Putamen (tissue), 1 donor: Measurements from ENCODE around the gene IGFALS.

Source experiments
- DNase-seq: peaks from one replicate; pipeline ENCODE4 v3.0.0-alpha.2; 2016; ENCODE audit warnings: low spot score

IGFALS gene

DNA sequence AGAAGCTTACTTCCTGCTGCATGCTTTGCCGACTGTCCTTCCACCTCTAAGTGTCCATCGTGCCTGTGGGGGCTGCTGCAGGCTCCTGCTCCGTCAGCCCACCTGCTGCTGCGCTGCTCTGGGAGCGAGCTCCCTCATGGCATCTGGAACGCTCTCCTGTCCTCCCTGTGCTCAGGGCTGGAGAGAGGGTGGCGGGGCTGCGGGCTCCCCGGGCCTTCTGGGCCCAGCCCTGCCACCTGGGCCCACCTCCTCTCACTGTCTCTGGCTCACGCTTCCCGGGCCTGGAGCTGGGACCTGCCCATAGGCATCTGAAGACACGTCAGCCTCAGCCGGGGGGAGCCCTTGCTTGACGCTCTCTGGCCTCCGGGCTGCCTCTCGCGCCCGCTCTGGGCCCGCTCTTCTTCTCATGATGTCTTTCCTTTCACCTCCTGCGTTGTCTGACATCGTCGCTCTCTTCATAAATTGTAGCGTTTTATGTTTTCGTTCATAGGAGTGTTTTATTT, 49.1 kb downstream of the IGFALS start:
- no peak for DNase-seq

DNA sequence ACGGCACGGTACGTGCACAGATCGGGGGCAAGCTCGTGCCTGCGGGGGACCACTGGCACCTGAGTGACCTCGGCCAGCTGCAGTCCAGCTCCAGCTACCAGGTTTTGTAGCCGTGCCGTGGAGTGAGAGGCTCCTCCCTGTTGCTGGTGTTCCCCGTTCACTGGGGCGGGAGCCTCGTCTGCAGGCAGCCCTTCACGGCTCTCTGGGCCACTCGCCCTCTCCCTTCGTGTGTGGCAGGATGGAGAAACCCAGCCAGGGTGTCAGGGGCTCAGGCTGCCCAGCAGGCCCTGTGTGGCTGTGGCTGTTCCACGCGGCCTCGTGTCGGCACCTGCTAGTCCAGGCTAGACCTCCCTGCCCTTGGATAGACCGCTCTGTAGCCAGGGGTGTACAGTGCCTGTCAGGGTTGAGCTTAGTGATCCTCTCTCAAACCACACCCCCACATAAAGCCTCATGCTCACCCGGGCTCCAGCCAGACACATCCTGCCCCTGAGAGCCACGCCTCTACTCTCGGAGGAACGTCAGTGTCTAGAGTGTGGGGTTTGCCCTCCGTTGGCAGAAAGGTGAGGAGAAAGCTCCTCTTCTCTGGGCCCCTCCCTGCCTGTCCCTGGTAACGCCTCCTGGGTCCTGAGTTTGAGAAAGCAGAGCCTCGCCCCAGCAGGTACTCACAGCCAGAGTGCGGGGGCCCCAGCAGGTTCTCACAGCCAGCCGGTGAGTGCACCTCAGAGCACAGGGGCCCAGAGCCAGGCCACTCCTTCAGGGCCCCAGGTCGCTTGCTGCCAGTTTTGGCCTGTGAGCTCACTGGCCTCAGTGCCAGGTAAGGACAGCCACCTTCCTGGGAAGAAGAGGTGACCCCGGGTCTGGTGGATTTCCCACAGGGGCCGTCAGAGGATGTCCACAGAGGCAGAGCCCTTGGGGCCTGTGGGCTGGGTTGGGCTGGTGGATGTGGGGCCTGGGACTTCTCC, 49.8 kb downstream of the IGFALS start:
- DNase-seq, result no peak

DNA sequence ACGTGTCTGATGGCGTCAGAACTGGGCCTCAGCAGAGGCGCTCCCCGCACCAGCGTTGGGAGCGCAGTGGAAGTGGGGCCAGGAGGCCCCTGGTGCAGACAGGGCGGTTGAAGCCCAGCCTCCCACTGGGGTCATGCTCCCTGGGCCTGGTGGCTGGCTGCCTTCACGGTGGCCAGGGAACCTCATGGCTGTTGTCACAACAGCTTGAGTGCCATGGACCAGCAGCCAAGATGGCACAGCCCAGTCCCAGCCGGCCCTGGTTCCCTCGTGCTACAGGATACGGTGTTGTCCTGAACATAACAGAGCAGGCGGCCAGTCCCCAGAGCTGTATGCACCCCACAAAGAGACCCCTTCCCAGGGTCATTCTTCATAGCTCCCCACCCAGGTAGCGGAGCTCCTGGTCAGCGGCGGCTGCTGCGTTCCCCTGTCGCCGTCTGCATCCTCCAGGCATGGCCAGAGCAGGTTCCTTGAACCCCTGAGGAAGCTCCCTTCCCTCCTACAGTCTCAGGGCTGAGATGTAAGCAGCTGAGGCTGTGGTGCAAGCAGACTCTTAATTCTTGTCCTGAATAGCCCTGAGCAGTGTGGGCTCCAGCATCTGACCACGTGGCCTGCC, 51.8 kb downstream of the IGFALS start:
- DNase-seq, result no peak

DNA sequence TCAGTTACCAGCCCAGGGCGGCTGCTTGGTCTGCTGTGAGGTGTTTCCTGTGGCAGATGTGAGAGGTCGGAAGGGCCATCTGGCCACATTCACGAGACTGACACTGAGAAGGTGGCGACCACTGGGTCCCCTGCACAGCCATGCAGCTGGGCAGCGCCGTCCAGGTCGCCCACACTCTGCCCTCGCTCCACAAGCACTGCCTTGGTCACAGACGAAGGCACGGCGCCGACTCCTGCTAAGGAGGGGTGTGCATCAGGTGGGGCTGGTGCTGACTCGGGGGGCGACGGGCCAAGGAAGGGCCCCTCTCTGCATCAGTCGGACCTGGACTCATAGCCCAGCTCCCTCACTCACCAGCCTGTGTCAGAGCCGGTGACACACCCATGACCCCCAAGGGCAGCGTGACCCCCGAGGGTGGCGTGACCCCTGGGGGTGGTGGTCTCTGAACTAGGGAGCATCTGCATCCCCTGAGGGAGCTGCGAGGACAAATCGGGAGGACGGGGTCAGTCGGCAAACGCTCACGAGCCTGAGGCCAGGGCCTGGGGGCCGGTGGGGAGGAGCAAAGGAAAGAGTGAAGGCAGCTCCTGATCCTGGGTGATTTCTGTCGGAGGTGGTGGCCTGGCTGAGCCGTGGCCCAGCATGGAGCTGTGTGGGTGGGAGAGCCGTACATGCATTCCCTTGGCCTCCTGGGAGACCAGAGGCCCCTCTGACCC, 52.6 kb downstream of the IGFALS start:
- DNase-seq, result no peak
